ENCODE results near the gene FNBP1L.

Gene FNBP1L

GRCh38 chr1:93595743-93596142 is 147.8 kb downstream of the FNBP1L start:
- no peak for DNase-seq

GRCh38 chr1:93596329-93597089 is 148.6 kb downstream of the FNBP1L start:
- no peak for DNase-seq

- no peak for DNase-seq
Observed at GRCh38 chr1:93597709-93598108, 149.8 kb downstream of the FNBP1L start.

- DNase-seq: no peak
Observed at GRCh38 chr1:93598396-93598795, 150.5 kb downstream of the FNBP1L start.

GRCh38 chr1:93598861-93599439 is 151.0 kb downstream of the FNBP1L start:
- no peak for DNase-seq

GRCh38 chr1:93599479-93599878 is 151.6 kb downstream of the FNBP1L start:
- no peak for DNase-seq

DNA sequence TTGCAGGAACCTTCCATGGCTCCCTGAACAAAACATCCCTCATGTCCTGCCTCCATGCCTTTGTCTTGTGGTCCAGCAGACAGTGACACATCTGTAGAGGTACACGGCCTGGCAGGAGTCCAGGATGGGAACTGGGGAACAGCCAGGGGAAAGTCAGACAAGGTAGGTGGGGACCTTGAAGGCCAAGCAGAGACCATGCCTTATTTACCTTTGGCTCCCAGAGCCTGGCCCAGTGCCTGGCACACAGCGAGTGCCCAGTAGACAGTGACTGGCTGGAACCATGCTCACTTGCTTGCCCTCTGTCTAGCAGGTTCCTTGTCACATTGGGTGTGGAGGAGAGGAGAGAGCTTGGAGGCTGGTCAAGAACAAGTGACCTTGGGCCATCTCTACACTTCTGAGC is 152.7 kb downstream of the FNBP1L start:
- DNase-seq: no peak

DNA sequence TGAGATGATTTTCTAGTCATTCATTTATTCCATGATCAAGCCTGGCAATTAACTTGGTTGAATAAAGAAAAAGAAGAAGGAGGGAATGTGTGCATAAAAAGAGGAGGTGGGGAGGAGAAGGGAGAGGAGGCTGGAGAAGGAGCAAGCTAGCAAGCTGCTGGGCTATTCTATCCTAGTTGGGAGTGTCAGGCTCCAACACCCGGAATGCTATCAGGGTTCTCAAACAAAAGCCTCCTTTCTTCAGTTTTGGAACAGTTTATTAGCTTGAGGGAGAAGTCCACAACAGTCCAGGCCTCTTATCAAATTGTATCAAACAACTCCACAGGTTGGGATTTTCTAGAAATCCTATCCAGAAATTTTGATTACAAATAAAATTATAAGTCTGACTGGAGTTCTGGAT is 153.8 kb downstream of the FNBP1L start:
- no peak for DNase-seq

DNA sequence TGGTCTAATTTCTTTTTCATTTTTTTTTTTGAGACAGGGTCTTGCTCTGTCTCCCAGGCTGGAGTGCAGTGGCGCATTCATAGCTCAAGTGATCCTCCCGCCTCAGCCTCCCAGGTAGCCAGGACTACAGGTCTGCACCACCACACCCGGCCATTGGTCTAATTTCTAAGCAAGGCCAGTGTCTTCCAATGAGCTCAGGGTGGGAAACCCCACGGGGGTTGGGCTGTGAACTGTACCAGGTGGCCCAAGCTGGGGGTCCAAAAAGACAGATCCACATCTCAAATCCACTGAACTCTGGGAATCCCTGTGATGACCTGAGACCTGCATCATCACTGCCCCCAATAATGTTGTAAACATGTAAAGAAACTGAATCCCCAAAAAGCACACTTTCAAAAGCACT is 154.2 kb downstream of the FNBP1L start:
- DNase-seq: no peak

DNA sequence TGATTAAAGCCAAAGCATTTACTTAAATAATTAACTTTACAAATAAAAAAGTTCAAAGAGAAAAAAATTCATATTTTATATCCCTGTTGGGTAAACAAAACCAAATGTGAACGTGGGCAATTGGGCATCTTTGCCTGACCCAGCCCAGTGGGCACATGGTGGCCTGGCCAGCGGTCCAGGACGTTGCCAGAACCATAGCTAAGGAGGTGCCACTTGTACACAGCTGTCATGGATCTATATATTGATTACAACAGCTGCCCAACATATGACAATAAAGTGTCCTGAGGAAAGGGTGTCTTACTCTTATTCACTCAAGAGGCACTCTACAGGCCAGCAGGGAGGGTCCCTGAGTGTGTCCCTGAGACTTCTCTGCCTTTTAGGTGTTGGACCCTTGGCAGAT is 155.2 kb downstream of the FNBP1L start:
- DNase-seq: no peak

DNA sequence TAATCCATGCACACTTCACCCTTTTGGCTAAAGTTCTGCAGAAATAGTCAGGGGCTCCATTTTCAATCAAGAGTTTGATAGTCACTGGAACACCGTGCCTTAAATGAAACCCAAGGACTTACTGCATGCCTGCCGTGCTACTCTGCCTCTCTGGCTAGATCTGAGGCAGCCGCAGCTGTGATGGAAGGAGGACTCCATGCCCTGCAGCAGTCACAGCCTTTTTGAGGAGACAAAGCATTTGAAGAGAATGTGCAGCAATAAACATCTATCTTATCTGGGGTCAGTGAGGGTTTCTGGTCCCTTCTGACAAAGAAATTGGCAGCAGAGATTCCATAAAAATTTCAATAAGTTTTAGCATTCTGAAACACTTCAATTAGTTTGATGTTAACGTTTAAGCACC is 155.7 kb downstream of the FNBP1L start:
- no peak for DNase-seq

Measured in cortex of kidney (tissue), 1 donor.